Fibroblast of the aortic adventitia (primary cell): ENCODE results near the gene SEMA3D. TPM values are rescaled to one million over a fixed set of nuclear protein-coding genes. Genes with fewer than 3 reads are reported as not detected.

ENCODE experiments used
- DNase-seq: peaks from one replicate; pipeline ENCODE4 v3.0.0-alpha.2; 2010; ENCODE audit warnings: low read depth
- H3K4me3 ChIP-seq: 2 replicates; pipeline ENCODE4 v1.5.1; 2011; ENCODE audit warnings: low read depth, mild to moderate bottlenecking, control low read depth, low read length, moderate library complexity
- CTCF ChIP-seq: IDR thresholded peaks from 2 replicates; pipeline ENCODE4 v1.5.1; 2011; ENCODE audit warnings: mild to moderate bottlenecking, low read length, control low read depth, inconsistent platforms; ENCODE audit not compliant: insufficient read depth
- total RNA-seq: library from RNA; depleted of rRNA; stranded (reverse); fragments of >200 nt; gene quantifications from 2 replicates; pipeline ENCODE4 v1.2.3, GENCODE V29; 2012; ENCODE audit warnings: low replicate concordance

The SEMA3D gene
- total RNA-seq, 1 donor: 51.2 TPM

DNA sequence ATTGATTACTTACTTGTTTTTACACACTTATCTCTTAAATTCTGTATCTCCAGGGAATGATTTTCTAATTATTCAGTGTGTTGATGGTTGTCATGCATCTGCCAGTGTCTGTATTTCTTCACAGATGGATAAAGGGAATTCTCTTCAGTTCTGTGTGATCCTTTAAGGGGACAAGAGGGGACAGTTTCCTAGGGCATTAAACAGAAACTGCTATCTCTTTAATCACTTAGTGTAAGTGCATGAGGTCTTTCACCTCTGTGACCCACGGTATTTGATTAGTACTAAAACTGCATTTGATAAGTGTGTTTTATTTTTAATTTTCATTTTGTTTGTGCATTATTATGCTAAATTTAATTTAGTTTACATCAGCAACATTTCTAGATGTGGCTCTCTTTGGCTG, 26.6 kb upstream of the SEMA3D start:
- DNase-seq: no peak
- no peak overlapping the region for H3K4me3 ChIP-seq
- no peak for TF ChIP-seq CTCF

DNA sequence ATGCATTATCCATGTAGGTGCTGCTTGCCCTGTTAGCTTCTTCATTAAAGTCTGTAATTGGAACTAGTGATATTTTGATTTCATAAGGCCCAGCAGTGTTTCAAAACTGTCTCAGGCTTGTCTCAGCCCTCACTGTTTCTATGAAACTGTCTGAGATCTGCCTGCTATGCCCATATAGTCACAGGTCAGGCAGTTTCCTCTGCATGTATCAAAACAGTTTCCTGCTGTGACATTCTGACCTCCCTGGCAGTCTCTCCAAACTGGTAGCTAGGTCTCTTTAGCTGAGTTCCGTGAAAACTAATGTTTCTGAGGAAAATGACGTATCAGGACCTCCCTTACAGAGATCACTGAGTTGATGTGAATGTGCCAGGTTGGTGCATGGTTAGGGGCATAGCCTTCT, 18.9 kb upstream of the SEMA3D start:
- no peak for DNase-seq
- no peak overlapping the region for H3K4me3 ChIP-seq
- no peak for TF ChIP-seq CTCF

GRCh38 chr7:85204496-85204895, 17.6 kb upstream of the SEMA3D start:
- no peak for TF ChIP-seq CTCF
- no peak overlapping the region for H3K4me3 ChIP-seq
- DNase-seq: no peak

DNA sequence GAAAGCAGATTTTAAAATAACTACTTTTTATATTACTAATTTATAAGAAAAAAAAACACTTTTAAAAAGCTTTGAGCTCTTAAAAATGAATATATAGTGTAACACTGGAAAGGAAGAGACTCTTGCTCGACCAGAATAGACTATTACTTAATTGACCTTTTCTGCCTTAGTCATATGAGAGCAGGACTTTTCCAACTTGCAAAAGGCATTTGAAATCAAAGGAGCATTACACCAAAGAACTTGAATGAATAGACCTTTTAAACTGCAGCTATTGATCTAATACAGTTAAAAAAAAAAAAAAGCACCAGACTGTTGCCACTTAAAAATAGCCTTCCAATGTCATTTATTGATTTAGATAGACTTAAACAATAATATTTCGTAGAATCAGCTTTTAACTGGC, 17.2 kb upstream of the SEMA3D start:
- TF ChIP-seq CTCF: no peak
- no peak for DNase-seq
- no peak overlapping the region for H3K4me3 ChIP-seq

- no peak for DNase-seq
- TF ChIP-seq CTCF: no peak
- H3K4me3 ChIP-seq: no peak overlapping the region
Measured at GRCh38 chr7:85201209-85201608, 14.4 kb upstream of the SEMA3D start.

DNA sequence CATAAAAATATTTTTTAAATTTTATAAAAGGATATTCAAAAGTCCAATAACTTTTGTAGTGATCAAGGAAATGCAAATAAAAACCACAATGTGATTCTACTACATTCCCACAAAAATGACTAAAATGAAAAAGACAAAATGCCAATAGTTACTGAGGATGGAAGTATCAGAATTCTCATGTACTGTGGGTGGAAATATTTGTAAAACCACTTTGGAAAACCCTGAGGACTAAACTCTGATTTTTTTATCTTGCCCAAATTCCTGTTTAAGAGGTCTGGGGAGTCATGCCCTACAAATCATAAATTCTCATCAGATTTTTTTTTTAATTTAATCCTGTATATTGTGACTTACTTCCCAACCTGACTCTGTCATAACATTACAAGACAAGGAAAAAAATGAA, 9.8 kb upstream of the SEMA3D start:
- no peak overlapping the region for H3K4me3 ChIP-seq
- no peak for TF ChIP-seq CTCF
- no peak for DNase-seq

GRCh38 chr7:85191383-85191782, 4.5 kb upstream of the SEMA3D start:
- peak; percentile 36 for TF ChIP-seq CTCF
- DNase-seq: peak; percentile 72
- no peak overlapping the region for H3K4me3 ChIP-seq
